ENCODE data around the gene ATG10. TPM values are rescaled to one million over a fixed set of nuclear protein-coding genes. Genes with fewer than 3 reads are reported as not detected.
"Not testable (repeated sequence)": the region's sequence is repeated elsewhere in the genome, so short reads cannot be mapped to it uniquely, and the experiment has no call there.

ATG10 gene
- total and polyA plus RNA-seq, 8 donors, result 6.4 to 15.7 (median 11.1) TPM

GRCh38 chr5:82057051-82057450 lies 85.2 kb downstream of the ATG10 start:
- H3K27ac ChIP-seq, result no peak overlapping the region
- no peaks in the 10 kb centered on the region for H3K9me3 ChIP-seq
- H3K4me1 ChIP-seq, result no peaks in the 10 kb centered on the region
- H3K27me3 ChIP-seq, result no peaks in the 10 kb centered on the region
- ATAC-seq (no peak), DNase-seq (no peak)
- H3K4me3 ChIP-seq, result no peak overlapping the region
- no peaks in the 10 kb centered on the region for H3K36me3 ChIP-seq
- TF ChIP-seq CTCF (IDR thresholded peaks at IDR 0.05), result no peak
- intact Hi-C loops (cut with DNase I), result loop anchor here in 1 of 2 donors (5.0 kb wide), 1 partner anchor 35 kb away; no protein-coding TSS in a partner anchor

DNA sequence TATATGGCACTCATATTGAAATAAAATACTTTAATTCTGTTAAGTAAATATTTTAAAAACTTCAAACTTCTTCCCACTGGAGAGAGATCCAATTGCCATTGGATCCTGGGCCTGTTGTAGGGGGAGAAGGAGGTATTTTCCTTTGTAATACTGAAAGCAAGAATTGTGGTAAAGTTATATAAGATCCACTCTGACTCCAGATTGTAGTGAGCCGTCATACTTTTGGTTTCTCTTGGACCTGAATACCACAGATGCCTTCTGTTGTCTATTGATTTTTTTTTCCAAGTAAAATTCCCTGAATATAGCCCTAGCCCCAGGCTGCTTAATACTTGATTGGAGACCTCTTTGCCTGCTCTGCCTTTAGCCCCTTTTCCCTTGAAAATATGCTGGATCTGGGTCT lies 86.9 kb downstream of the ATG10 start:
- DNase-seq, result no peak
- H3K4me1 ChIP-seq, result no peaks in the 10 kb centered on the region
- no peak overlapping the region for H3K27ac ChIP-seq
- H3K4me3 ChIP-seq, result no peak overlapping the region
- no peaks in the 10 kb centered on the region for H3K27me3 ChIP-seq
- TF ChIP-seq CTCF (IDR thresholded peaks at IDR 0.05), result no peak
- intact Hi-C loops (cut with DNase I), result loop anchor here in 1 of 2 donors (5.0 kb wide), 1 partner anchor 34 kb away; no protein-coding TSS in a partner anchor
- no peak for ATAC-seq
- H3K36me3 ChIP-seq, result no peaks in the 10 kb centered on the region
- no peaks in the 10 kb centered on the region for H3K9me3 ChIP-seq

DNA sequence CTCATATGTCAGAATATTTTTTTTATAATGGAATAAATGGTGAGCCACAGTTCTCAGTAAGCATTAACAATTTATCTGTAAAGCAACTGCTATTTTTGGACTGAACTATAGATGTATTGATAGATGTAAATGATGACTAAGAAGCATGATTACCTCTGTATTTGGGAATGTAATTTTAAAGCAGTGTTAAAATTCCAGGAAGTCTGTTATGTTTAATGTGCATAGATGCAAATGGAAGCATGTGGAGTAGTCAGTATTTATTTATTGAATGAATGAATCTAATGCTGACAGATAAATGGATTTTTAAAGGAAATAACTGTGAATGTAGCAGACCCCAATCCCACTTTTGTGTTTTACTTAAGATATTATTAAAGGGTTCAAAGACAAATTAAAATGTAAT lies 95.0 kb downstream of the ATG10 start:
- Histone ChIP-seq H3K27me3 (no peaks in the 10 kb centered on the region), H3K4me3 (no peak overlapping the region), H3K27ac (no peak overlapping the region), H3K9me3 (no peaks in the 10 kb centered on the region), H3K4me1 (peaks cover 0 to 8% of the 10 kb centered on the region in 2 donors), H3K36me3 (no peaks in the 10 kb centered on the region)
- TF ChIP-seq CTCF (IDR thresholded peaks at IDR 0.05), result no peak
- intact Hi-C loops (cut with DNase I), result no loop called here
- ATAC-seq, result no peak
- DNase-seq, result no peak

- H3K4me1 ChIP-seq; DNase-seq; H3K36me3 ChIP-seq; intact Hi-C loops (cut with DNase I); H3K4me3 ChIP-seq; H3K27ac ChIP-seq; H3K9me3 ChIP-seq; ATAC-seq; H3K27me3 ChIP-seq: not testable (repeated sequence)
Observed at GRCh38 chr5:82068042-82068441, 96.2 kb downstream of the ATG10 start.

GRCh38 chr5:82068723-82069122 lies 96.9 kb downstream of the ATG10 start:
- Histone ChIP-seq H3K4me3 (peak overlapping the region in 1 of 2 donors; percentile 6), H3K27me3 (no peaks in the 10 kb centered on the region), H3K27ac (no peak overlapping the region), H3K9me3 (no peaks in the 10 kb centered on the region), H3K4me1 (peaks cover 0 to 8% of the 10 kb centered on the region in 2 donors), H3K36me3 (no peaks in the 10 kb centered on the region)
- intact Hi-C loops (cut with DNase I), result no loop called here
- no peak for ATAC-seq
- TF ChIP-seq CTCF (IDR thresholded peaks at IDR 0.05), result no peak
- no peak for DNase-seq

GRCh38 chr5:82072138-82072537 lies 100.3 kb downstream of the ATG10 start:
- H3K27ac ChIP-seq, result no peak overlapping the region
- no peak for DNase-seq
- H3K4me3 ChIP-seq, result no peak overlapping the region
- no peaks in the 10 kb centered on the region for H3K27me3 ChIP-seq
- H3K4me1 ChIP-seq, result peaks cover 0 to 8% of the 10 kb centered on the region in 2 donors
- no peak for TF ChIP-seq CTCF (IDR thresholded peaks at IDR 0.05)
- ATAC-seq, result no peak
- no peaks in the 10 kb centered on the region for H3K9me3 ChIP-seq
- intact Hi-C loops (cut with DNase I), result no loop called here
- no peaks in the 10 kb centered on the region for H3K36me3 ChIP-seq

Measured in left lung (tissue), 10 donors.